GM23338 (cell line): ENCODE data around the gene GNAO1.

ENCODE experiments used
- CREB1 ChIP-seq: fragments of 250-450 bp; sonication (Bioruptor Pico); IDR thresholded peaks from 2 replicates; pipeline ENCODE4 v1.5.0; 2020; ENCODE audit warnings: low read depth, mild to moderate bottlenecking, moderate library complexity
- ETS1 ChIP-seq: IDR thresholded peaks from 2 replicates; pipeline ENCODE4 v1.6.1; 2016; ENCODE audit warnings: antibody characterized with exemption
- EZH2 ChIP-seq: fragments of 200-600 bp; sonication (generic); IDR thresholded peaks from one replicate; pipeline ENCODE4 v1.8.0; 2017; ENCODE audit warnings: antibody characterized with exemption, mild to moderate bottlenecking, low read depth; ENCODE audit not compliant: unreplicated experiment
- EZH2phosphoT487 ChIP-seq: fragments of 200-600 bp; sonication (generic); IDR thresholded peaks from one replicate; pipeline ENCODE4 v1.8.1; 2018; ENCODE audit warnings: antibody characterized with exemption; ENCODE audit not compliant: unreplicated experiment
- JUNB ChIP-seq: IDR thresholded peaks from one replicate; pipeline ENCODE4 v1.6.1; 2016; ENCODE audit warnings: antibody characterized with exemption; ENCODE audit not compliant: unreplicated experiment
- NANOG ChIP-seq: IDR thresholded peaks from 2 replicates; pipeline ENCODE4 v1.6.1; 2016; ENCODE audit warnings: antibody characterized with exemption, borderline replicate concordance
- POLR2AphosphoS5 ChIP-seq: IDR thresholded peaks from 2 replicates; pipeline ENCODE4 v1.6.1; 2016; ENCODE audit warnings: antibody characterized with exemption, low read depth
- REST ChIP-seq: IDR thresholded peaks from one replicate; pipeline ENCODE4 v1.6.1; 2018; ENCODE audit warnings: antibody characterized with exemption; ENCODE audit not compliant: unreplicated experiment
- TF ChIP-seq, protein P1 (sequence below), 2 experiments: fragments of 200-600 bp in 1 of 2; sonication (generic) in 1 of 2; conservative IDR thresholded peaks; 2 replicates each; pipeline versions ENCODE4 v1.5.1 to v1.6.1; 2016 to 2017; ENCODE audit warnings: antibody characterized with exemption in 2 of 2, low read depth in 2 of 2, mild to moderate bottlenecking in 2 of 2, moderate library complexity in 1 of 2

- TF ChIP-seq, protein P1, sequence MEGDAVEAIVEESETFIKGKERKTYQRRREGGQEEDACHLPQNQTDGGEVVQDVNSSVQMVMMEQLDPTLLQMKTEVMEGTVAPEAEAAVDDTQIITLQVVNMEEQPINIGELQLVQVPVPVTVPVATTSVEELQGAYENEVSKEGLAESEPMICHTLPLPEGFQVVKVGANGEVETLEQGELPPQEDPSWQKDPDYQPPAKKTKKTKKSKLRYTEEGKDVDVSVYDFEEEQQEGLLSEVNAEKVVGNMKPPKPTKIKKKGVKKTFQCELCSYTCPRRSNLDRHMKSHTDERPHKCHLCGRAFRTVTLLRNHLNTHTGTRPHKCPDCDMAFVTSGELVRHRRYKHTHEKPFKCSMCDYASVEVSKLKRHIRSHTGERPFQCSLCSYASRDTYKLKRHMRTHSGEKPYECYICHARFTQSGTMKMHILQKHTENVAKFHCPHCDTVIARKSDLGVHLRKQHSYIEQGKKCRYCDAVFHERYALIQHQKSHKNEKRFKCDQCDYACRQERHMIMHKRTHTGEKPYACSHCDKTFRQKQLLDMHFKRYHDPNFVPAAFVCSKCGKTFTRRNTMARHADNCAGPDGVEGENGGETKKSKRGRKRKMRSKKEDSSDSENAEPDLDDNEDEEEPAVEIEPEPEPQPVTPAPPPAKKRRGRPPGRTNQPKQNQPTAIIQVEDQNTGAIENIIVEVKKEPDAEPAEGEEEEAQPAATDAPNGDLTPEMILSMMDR (conservative IDR thresholded peaks at IDR 0.05; ENCODE audit: low read depth in 2 of 2): no peak
- TF ChIP-seq CREB1 (CRISPR knock-in tag): no peak
- TF ChIP-seq POLR2AphosphoS5: no peak
- no peak for TF ChIP-seq EZH2
- TF ChIP-seq EZH2phosphoT487: no peak
- TF ChIP-seq REST: no peak
- no peak for TF ChIP-seq NANOG
- no peak for TF ChIP-seq ETS1
- TF ChIP-seq JUNB: no peak
Measured at GRCh38 chr16:56247808-56248207, 56.5 kb downstream of the GNAO1 start.
